ENCODE data around the gene SLC9A5. TPM values are rescaled to one million over a fixed set of nuclear protein-coding genes. Genes with fewer than 3 reads are reported as not detected.

The SLC9A5 gene
- polyA plus RNA-seq, 1 donor (not counting 4 experiments of a cell fraction or from before 2014, with no cell fraction given) = 0.51 TPM

GRCh38 chr16:67249178-67250044 is 632 bp downstream of the SLC9A5 start:
- Histone ChIP-seq H3K4me3 (ENCODE audit: control insufficient read depth in 2 of 3, extremely low read depth in 1 of 3, insufficient read depth in 2 of 3, low read depth in 1 of 3, low read length in 3 of 3) (peak overlapping the region; percentile 40 to 62 (median 57)), H3K27ac (ENCODE audit: control insufficient read depth, insufficient read depth, low read length) (no peak overlapping the region), H3K4me2 (ENCODE audit: control insufficient read depth, extremely low read depth, insufficient read depth, low read depth, low read length) (peak overlapping the region; percentile 82), H2AFZ (ENCODE audit: control insufficient read depth, low read length) (peak overlapping the region; percentile 81), H3K9me1 (ENCODE audit: control insufficient read depth, extremely low read depth, insufficient read depth, low read length) (no peaks in the 10 kb centered on the region), H3K36me3 (ENCODE audit: control insufficient read depth in 2 of 2, extremely low read depth in 1 of 2, insufficient read depth in 2 of 2, low read length in 2 of 2) (no peaks in the 10 kb centered on the region), H3K4me1 (ENCODE audit: control insufficient read depth, extremely low read depth, insufficient read depth, low read length) (peaks cover 29% of the 10 kb centered on the region), H3K9ac (ENCODE audit: control insufficient read depth, extremely low read depth, insufficient read depth, low read length) (peak overlapping the region; percentile 37), H3K27me3 (ENCODE audit: control insufficient read depth, extremely low read depth, insufficient read depth, low read length) (peaks cover 18% of the 10 kb centered on the region), H3K9me3 (ENCODE audit: control insufficient read depth, low read depth, low read length) (no peaks in the 10 kb centered on the region), H3K79me2 (ENCODE audit: control insufficient read depth, insufficient read depth, low read length) (peaks cover 2% of the 10 kb centered on the region), H4K20me1 (ENCODE audit: control insufficient read depth, extremely low read depth, insufficient read depth, low read length) (no peaks in the 10 kb centered on the region)
- FAIRE-seq (no peak), DNase-seq (ENCODE audit: low read depth, low spot score) (no peak)
- dilution Hi-C loops (cut with MboI; ENCODE audit: extremely low pct_ligation_motif_present, low sequenced_read_pairs) = no loop called here
- TF ChIP-seq EZH2 (IDR thresholded peaks at IDR 0.05; ENCODE audit: low read length) (peak; percentile 35), CTCF (optimal IDR thresholded peaks at IDR 0.05 in 1 of 3, IDR thresholded peaks at IDR 0.05 in 1 of 3, conservative IDR thresholded peaks at IDR 0.05 in 1 of 3; ENCODE audit: extremely low read depth in 1 of 3, insufficient read depth in 2 of 3, low read length in 3 of 3) (no peak)

GRCh38 chr16:67250045-67250327 is 1.2 kb downstream of the SLC9A5 start:
- DNase-seq (ENCODE audit: low read depth, low spot score) (no peak), FAIRE-seq (no peak)
- Histone ChIP-seq H4K20me1 (ENCODE audit: control insufficient read depth, extremely low read depth, insufficient read depth, low read length) (no peaks in the 10 kb centered on the region), H3K9me1 (ENCODE audit: control insufficient read depth, extremely low read depth, insufficient read depth, low read length) (no peaks in the 10 kb centered on the region), H3K9ac (ENCODE audit: control insufficient read depth, extremely low read depth, insufficient read depth, low read length) (no peak overlapping the region), H2AFZ (ENCODE audit: control insufficient read depth, low read length) (no peak overlapping the region), H3K27me3 (ENCODE audit: control insufficient read depth, extremely low read depth, insufficient read depth, low read length) (peaks cover 18% of the 10 kb centered on the region), H3K4me3 (ENCODE audit: control insufficient read depth in 2 of 3, extremely low read depth in 1 of 3, insufficient read depth in 2 of 3, low read depth in 1 of 3, low read length in 3 of 3) (no peak overlapping the region), H3K27ac (ENCODE audit: control insufficient read depth, insufficient read depth, low read length) (no peak overlapping the region), H3K36me3 (ENCODE audit: control insufficient read depth in 2 of 2, extremely low read depth in 1 of 2, insufficient read depth in 2 of 2, low read length in 2 of 2) (no peaks in the 10 kb centered on the region), H3K9me3 (ENCODE audit: control insufficient read depth, low read depth, low read length) (no peaks in the 10 kb centered on the region), H3K4me2 (ENCODE audit: control insufficient read depth, extremely low read depth, insufficient read depth, low read depth, low read length) (no peak overlapping the region), H3K4me1 (ENCODE audit: control insufficient read depth, extremely low read depth, insufficient read depth, low read length) (peaks cover 23% of the 10 kb centered on the region), H3K79me2 (ENCODE audit: control insufficient read depth, insufficient read depth, low read length) (peaks cover 2% of the 10 kb centered on the region)
- TF ChIP-seq CTCF (optimal IDR thresholded peaks at IDR 0.05 in 1 of 3, IDR thresholded peaks at IDR 0.05 in 1 of 3, conservative IDR thresholded peaks at IDR 0.05 in 1 of 3; ENCODE audit: extremely low read depth in 1 of 3, insufficient read depth in 2 of 3, low read length in 3 of 3) = no peak
- no peak for TF ChIP-seq EZH2 (IDR thresholded peaks at IDR 0.05; ENCODE audit: low read length)
- dilution Hi-C loops (cut with MboI; ENCODE audit: extremely low pct_ligation_motif_present, low sequenced_read_pairs) = no loop called here
